ENCODE measurements around the gene KIRREL1. TPM values are rescaled to one million over a fixed set of nuclear protein-coding genes. Genes with fewer than 3 reads are reported as not detected.
A peak's percentile ranks its signal among the peaks of the same experiment; 100 is the strongest.

Gene KIRREL1
- total RNA-seq, 1 experiment from 2014 or later, result 42.4 TPM

DNA sequence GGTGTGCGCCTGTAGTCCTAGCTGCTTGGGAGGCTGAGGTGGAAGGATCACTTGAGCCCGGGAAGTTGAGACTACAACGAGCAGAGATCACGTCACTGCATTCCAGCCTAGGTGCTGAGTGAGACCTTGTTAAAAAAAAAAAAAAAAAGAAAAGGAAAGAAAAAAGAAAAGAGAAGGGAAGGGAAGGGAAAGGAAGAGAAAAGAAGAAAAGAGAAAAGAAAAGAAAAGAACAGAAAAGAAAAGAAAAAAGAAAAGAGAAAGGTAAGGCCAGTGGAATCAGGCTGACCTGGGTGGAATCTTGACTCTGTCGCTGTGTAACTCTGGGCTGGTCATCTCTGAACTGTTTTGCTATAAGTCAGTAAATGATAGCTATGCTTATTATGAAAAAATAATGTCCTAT is 33.7 kb upstream of the KIRREL1 start:
- H3K27ac Mint-ChIP-seq, result no peak overlapping the region
- DNase-seq (ENCODE audit: low spot score) (no peak), ATAC-seq (no peak)
- CTCF ChIA-PET, result interaction anchor here (1.2 to 18.1 kb wide), 7 partner anchors 9 to 161 kb away, joined by 3 to 820 read pairs (median 13); no protein-coding TSS in a partner anchor
- POLR2A ChIA-PET, result no interaction called here
- no peaks in the 10 kb centered on the region for H3K36me3 Mint-ChIP-seq
- no peaks in the 10 kb centered on the region; the same call in 1 of the 2 replicates for H3K4me1 Mint-ChIP-seq
- peaks cover 3% of the 10 kb centered on the region for H3K27me3 Mint-ChIP-seq (ENCODE audit: low read depth)
- H3K4me3 Mint-ChIP-seq, result no peak overlapping the region
- TF ChIP-seq E2F4 (CRISPR knock-in tag; IDR thresholded peaks at IDR 0.05; ENCODE audit: borderline replicate concordance, low read depth), result no peak
- TF ChIP-seq TEAD4 (CRISPR knock-in tag; IDR thresholded peaks at IDR 0.05), result no peak
- no peak for TF ChIP-seq ZBTB21 (CRISPR knock-in tag; IDR thresholded peaks at IDR 0.05; ENCODE audit: borderline replicate concordance)
- no peak for TF ChIP-seq FOXK1 (CRISPR knock-in tag; IDR thresholded peaks at IDR 0.05)
- no peak for TF ChIP-seq CREM (CRISPR knock-in tag; IDR thresholded peaks at IDR 0.05)
- TF ChIP-seq FOXP1 (CRISPR knock-in tag; IDR thresholded peaks at IDR 0.05; ENCODE audit: borderline replicate concordance), result no peak
- TF ChIP-seq NR1H2 (CRISPR knock-in tag; IDR thresholded peaks at IDR 0.05), result no peak
- TF ChIP-seq ZNF263 (CRISPR knock-in tag; IDR thresholded peaks at IDR 0.05; ENCODE audit: low read depth), result no peak
- TF ChIP-seq, protein P1, sequence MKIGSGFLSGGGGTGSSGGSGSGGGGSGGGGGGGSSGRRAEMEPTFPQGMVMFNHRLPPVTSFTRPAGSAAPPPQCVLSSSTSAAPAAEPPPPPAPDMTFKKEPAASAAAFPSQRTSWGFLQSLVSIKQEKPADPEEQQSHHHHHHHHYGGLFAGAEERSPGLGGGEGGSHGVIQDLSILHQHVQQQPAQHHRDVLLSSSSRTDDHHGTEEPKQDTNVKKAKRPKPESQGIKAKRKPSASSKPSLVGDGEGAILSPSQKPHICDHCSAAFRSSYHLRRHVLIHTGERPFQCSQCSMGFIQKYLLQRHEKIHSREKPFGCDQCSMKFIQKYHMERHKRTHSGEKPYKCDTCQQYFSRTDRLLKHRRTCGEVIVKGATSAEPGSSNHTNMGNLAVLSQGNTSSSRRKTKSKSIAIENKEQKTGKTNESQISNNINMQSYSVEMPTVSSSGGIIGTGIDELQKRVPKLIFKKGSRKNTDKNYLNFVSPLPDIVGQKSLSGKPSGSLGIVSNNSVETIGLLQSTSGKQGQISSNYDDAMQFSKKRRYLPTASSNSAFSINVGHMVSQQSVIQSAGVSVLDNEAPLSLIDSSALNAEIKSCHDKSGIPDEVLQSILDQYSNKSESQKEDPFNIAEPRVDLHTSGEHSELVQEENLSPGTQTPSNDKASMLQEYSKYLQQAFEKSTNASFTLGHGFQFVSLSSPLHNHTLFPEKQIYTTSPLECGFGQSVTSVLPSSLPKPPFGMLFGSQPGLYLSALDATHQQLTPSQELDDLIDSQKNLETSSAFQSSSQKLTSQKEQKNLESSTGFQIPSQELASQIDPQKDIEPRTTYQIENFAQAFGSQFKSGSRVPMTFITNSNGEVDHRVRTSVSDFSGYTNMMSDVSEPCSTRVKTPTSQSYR (CRISPR knock-in tag; IDR thresholded peaks at IDR 0.05), result no peak
- TF ChIP-seq USF1 (CRISPR knock-in tag; IDR thresholded peaks at IDR 0.05), result no peak
- no peak for TF ChIP-seq ESRRA (CRISPR knock-in tag; IDR thresholded peaks at IDR 0.05; ENCODE audit: borderline replicate concordance)
- no peak for TF ChIP-seq MXD4 (CRISPR knock-in tag; IDR thresholded peaks at IDR 0.05; ENCODE audit: borderline replicate concordance)
- no peak for TF ChIP-seq PREB (CRISPR knock-in tag; IDR thresholded peaks at IDR 0.05; ENCODE audit: borderline replicate concordance)
- H3K9me3 Mint-ChIP-seq, result no peaks in the 10 kb centered on the region

DNA sequence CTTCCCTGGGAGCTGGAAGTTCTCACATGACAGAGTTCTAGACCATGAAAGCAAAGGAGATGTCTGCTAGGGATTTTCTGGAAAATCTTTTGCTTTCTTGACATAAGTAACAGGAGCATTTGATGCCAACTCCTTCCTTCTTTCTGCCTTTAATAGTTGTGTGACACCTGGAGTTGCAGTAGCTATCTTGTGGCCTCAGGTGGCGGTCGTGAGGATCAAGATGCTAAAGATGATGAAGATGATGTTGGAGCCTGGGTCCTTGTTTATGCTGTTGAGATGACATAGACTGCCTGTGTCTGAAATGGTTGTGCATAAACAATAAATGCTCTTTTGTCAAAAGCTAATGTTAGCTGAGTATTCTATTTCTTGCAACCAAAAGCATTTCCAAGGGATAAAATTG is 32.7 kb upstream of the KIRREL1 start:
- Mint-ChIP-seq H3K27ac (no peak overlapping the region), H3K4me1 (peaks cover 7% of the 10 kb centered on the region), H3K9me3 (no peaks in the 10 kb centered on the region), H3K36me3 (no peaks in the 10 kb centered on the region), H3K27me3 (ENCODE audit: low read depth) (peaks cover 3% of the 10 kb centered on the region), H3K4me3 (no peak overlapping the region)
- ChIA-PET CTCF (interaction anchor here (0.7 to 18.1 kb wide), 18 partner anchors 8 to 270 kb away, joined by 3 to 820 read pairs (median 4); no protein-coding TSS in a partner anchor), POLR2A (no interaction called here)
- TF ChIP-seq MLX (CRISPR knock-in tag; IDR thresholded peaks at IDR 0.05) (no peak), NR3C1 (CRISPR knock-in tag; conservative IDR thresholded peaks at IDR 0.05; ENCODE audit: low read depth) (no peak), USF1 (CRISPR knock-in tag; IDR thresholded peaks at IDR 0.05) (no peak)
- no peak for ATAC-seq
- DNase-seq (ENCODE audit: low spot score), result peak; percentile 18

Measured in WTC11 (cell line).